IPS-NIHi7 (cell line): Measurements from ENCODE around the gene UBXN4.
"Not testable (repeated sequence)": the region's sequence is repeated elsewhere in the genome, so short reads cannot be mapped to it uniquely, and the experiment has no call there.

Experiments used
- DNase-seq: peaks from one replicate; pipeline ENCODE4 v3.0.0; 2012; ENCODE audit warnings: mixed read lengths; ENCODE audit errors: extremely low spot score

Gene UBXN4

DNA sequence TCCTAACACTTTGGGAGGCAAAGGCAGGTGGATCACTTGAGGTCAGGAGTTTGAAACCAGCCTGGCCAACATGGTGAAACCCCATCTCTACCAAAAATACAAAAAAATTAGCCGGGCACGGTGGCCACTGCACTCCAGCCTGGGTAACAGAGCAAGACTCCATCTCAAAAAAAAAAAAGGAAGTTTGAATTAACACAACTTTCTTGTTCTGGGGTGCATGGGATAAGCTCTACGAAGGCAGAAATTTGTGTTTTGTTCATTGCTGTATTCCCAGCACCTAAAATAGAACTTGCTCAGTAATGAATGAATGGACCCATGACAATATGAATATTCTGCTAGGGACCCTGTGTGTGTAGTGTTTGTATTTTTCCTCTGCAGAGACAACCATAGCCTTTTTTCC is 66.2 kb downstream of the UBXN4 start:
- not testable (repeated sequence) for DNase-seq

DNA sequence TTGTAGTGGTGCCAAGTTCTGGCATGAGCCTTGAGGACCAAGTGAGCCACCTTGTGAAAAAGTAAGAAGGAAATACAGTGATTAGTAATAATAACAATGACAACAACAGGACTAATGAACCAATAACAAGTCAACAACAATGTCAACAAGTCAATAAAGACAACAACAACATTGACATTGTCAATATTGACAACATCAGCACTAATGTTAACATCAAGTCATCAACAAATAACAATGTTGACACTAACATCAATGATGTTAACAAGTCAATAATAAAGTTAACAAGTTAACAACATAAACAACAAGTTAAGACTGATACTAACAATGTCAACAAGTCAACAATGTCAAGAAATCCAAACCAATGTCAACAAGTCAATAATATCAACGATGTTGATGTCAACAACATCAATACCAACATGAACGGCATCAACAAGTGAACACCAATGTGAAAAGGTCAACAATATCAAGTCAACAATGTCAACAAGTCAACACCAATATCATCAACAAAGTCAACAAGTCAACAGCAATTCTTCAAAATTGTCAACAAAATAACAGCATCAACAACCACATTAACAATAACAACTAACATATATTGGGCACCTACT is 71.4 kb downstream of the UBXN4 start:
- DNase-seq: no peak

DNA sequence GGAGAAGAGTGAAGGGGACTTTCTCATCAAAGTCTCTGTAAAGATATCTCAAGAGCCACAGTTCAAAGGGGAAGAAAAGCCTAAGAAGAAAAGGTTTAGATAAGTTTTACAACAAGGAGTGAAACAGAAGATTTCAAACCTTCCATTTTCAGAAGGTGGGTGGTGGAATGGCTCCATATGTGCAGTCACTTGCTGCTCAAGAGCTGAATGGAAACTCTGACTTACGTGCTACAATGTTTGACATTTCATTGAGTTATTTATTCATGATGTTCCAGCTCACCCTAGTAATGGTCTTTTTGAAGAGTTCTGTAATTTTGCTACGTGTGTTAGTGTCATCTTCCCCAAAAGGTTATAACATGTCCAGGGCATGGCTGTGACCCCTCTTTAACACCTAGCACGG is 73.6 kb downstream of the UBXN4 start:
- DNase-seq: no peak

DNA sequence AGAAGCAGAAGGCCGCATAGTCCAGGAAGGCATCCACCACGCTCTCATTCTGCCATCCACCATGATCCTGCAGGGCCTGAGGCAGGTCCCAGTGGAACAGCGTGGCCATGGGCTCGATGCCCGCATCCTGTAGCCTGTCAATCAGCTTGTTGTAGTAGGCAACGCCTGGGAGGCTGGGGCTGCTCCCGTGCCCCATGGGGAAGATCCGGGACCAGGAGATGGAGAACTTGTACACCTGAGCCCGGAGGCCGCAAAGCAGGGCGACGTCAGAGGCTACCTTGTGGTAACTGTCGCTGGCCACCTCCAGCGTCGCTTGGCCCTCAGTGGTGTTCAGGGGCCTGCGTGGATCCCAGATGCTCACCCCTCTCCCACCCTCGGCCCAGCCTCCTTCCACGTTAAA is 75.8 kb downstream of the UBXN4 start:
- no peak for DNase-seq

DNA sequence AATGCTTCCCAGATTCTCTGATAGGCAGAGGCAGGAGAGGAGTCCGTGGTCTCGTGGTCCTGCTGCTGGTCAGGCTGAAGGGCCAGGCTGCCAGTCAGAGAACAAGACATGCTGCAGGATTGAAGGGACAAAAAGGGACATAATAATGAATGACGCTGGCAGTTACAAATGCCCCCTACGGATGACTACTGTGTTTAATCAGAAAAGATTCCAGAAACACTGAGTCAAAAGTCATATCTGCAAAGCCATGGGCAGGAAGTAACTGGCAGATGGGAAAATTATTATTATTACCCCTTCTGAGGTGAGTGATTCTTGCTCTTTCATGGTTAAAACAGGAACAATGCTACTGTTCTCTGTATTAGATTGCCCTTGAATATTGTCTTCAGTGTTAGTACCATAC is 76.3 kb downstream of the UBXN4 start:
- DNase-seq: no peak

DNA sequence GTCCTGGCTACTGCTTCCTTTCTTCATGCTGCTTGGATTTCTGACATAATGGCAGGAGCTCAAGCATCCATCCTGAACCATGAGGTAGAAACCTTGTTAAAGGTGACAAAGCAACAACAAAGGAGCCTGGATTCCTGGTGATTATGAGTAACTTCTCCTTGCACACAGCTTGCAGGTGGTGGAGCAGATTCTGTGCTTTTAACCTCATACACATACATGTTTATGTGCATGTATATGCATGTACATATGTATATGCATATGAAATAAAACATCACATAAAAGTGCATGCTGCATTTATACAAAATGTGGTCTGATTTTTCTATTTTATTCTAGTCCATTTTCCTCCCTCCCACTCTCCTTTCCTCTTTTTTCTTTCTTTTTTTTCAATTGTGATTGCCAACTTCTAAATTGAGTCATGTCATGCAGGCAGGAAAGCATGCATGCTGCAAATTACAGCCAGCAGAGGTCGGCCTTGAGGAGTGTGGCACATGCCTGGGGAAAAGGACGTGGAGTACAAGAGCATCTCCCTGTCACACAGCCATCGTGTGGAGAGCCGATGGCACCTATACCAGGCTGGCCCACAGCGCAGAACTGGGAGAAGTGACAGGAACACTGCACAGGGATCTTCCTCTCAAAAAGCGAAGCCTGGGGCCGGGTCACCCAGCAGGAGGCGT is 77.4 kb downstream of the UBXN4 start:
- DNase-seq: peak; percentile 66

DNA sequence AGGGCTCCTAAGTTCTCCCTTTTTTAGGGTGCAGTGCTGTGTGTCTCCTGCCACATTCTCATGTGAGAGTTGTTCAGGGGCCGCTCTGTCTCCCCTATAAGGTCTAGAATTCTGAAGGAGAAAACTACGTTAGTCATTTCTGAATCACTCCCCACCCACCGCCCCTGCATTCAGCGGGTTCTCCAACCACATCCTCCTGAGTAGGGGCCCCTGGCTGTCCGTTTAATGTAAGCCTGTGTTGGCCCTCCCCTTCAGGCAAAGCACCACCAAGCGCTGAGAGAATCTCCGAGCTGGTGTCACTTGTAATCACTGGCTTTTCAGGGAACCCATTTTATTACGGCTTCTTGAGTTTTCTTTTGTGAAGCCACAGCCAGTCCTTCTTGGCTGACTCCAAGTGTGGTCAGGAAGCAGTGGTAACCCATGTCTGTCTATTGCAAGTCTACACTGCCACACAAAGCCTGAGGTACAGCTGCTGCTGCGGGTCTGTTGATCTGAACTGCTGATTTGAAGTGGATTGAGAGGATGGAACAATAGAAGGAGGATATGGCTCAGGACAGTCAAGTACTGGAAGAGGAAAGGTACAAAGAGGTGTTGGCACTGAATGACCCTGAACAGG is 78.5 kb downstream of the UBXN4 start:
- no peak for DNase-seq

DNA sequence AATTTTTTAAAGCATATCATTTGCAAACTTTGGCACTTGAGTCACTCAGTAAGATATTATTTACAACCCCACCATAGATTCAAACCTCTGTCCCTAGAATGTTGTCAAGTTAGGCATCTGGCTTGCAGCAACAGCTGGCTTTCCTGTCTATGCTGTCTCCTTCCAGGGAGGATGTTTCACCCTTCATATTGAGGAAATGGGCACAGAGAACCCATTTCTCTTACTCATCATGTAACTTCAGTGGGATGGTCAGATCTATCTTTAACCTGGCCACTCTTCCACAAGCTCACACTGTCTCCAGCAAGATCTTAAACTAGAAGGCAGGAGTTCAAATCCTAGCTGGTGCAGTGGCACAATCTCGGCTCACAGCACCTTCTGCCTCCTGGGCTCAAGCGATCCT is 79.5 kb downstream of the UBXN4 start:
- DNase-seq: no peak

DNA sequence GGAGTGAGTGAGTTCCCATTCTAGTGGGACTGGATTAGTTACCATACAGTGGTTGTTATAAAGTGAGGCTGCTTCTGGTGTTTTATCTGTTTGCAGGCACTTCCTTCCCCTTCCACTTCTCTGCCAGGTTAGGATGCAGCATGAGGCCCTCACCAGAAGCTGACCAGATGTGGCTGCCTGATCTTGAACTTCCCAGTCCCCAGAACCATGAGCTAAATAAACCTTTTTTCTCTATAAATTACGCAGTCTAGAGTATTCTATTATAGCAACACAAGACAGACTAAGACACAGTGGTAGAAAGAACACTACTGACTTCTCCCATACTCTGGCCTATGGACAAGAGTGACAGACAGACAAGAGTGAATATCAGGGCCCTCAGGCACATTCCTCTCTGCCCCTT is 81.2 kb downstream of the UBXN4 start:
- DNase-seq: no peak

DNA sequence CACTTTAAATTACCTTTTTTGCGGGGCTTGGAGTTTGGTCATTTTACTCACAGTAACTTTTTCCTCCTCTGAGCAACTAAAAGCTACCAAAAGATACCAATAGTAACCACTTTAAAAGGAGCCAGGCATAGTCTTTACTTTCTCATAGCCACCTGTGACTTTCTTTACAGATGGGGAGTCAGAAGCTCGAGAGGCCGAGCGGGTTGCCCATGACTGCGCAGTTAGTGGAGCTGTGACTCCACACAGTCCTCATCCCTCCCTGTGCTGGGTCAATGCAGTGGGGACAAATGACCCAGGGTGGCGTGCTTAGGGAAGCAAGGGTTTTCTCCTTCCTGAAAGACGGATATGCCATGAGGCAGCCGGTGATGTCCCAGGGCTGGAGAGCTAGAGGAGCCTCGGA is 83.5 kb downstream of the UBXN4 start:
- no peak for DNase-seq

DNA sequence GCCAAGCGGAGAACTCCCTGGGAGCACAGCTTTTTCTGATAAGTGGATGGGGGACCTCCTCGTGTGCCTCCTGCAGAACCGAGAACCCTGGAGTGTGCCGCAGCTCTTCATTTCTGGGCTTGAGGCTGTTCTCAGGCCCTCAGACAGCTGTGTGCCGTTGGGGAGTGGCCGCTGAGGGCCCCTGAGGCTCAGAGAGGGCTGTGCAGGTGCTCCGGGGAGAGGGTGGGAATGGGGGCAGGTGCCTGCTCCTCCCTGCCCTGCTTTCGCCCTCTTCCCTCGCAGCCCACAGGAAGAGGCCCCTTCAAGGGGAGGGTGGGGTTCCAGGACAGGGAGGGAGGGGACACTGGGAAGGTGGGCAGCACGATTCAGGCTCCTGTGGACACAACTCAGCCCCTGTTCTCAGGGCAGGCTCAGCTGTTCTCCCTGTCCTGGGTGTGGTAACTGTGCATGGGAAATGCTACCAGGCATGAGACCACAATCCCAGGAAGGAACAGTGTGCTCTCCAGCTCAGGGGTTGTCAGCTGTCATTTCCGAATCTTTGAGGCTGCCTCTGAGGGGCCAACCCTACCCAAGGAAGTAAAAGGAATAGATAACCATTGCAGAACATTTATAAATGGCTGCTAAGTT is 84.0 kb downstream of the UBXN4 start:
- no peak for DNase-seq

DNA sequence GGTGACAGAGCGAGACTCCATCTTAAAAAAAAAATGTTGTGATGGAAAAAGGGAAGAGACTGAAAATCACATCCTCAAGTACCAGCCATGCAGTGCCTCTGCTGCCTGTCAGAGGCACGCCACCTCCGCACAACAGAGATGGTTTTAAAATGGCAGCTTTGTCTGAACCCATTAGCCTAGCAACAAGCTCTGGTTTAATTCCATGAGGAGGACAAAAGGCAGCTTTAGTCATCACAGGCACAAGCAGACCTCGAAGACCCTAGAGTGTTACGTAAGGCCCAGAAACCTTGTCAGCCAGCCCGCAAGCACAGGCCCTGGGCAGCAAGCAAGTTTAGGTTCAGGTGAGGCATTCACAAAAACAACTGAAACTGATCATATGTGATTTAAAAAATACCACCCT is 84.9 kb downstream of the UBXN4 start:
- DNase-seq: no peak

DNA sequence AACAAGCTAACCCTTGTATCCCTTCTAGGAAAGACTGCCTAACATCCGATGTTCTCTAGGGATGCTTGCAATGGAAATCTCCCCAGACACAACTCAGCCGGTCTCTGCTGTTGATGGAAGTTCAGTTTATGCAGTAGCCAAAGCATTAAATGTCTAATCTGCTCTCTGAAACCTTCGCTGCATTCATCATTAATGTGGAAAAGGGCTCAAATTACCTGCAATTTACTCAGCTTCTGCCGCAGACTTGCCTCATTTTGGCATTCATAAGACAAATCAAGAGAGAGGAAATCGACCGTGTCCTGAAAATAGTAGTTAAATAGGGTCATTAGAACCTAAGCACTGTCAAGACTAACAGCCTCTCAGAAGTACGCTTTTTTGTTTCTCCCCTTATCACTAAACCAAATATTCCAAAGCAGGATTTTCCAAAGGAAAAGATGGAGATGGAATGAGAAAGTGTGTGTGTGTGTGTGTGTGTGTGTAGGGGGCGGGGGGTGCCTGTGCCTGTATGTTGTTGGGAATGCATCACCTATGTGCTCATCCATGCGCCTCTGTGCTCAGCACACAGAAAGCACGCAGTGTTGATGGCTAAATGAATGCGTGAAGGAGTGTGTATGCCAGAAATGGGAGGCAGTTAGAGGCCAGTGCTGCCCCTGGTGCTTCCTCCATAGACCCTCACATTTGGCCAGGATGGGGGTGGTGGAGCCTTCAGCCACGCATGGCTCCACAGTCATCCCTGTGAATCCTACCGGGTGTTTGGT is 87.9 kb downstream of the UBXN4 start:
- DNase-seq: no peak

DNA sequence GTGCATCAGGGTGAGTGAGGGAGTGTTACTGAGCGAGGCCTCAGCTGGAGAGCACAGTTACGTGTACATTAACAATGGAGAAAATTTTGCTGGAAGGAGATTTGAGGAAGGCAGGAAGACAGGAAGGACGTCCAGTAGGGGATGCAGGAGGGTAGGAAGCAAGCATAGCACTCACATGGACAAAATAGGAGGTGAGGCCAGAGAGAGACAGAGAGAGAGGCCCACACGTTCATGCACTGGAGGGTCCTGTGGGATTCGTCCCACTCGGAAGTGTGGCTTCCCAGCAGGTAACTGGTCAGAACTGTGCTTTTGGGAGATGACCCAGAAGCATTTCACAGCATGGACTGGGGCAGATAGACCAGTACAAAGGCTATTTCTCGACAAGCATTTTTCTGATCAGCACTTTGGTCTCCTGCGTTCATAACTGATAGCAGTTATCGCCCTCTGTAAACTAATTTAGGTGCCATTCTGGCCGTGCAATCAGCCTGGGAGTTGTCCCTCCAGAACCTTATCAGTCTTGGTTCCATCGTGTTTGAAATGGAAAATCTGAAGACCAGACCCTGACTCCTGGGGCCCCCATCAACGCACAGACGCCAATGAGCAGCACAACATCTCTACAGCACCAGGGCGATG is 89.6 kb downstream of the UBXN4 start:
- no peak for DNase-seq

DNA sequence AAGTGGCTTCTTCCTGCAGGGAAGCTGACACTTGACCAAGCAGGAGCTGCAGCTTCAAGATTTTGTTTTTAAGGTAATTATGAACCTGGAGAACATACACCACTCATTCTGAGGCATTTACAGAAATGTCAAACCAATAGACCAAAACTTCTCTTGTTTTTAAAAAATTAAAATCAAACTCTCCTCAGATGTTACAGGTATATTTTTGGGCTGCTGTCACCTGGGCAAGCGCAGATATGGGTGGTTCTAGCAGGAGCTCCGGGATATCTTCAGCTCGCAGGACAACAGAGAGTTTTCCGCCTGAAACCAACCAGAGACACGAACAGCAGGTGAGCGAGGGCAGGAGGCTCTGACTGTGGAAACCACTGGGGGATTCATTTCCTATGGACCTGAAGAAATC is 91.2 kb downstream of the UBXN4 start:
- no peak for DNase-seq
